Ecto neural progenitor cell (in vitro differentiated cells): Measurements from ENCODE around the gene ALPP.
A peak's percentile ranks its signal among the peaks of the same experiment; 100 is the strongest.
"Not testable (repeated sequence)": the region's sequence is repeated elsewhere in the genome, so short reads cannot be mapped to it uniquely, and the experiment has no call there.

Source experiments
- DNase-seq: peaks from one replicate; pipeline ENCODE4 v3.0.0-alpha.2; 2018; ENCODE audit warnings: low spot score

Gene ALPP

GRCh38 chr2:232381204-232382031 lies 2.9 kb downstream of the ALPP start:
- DNase-seq = not testable (repeated sequence)

DNA sequence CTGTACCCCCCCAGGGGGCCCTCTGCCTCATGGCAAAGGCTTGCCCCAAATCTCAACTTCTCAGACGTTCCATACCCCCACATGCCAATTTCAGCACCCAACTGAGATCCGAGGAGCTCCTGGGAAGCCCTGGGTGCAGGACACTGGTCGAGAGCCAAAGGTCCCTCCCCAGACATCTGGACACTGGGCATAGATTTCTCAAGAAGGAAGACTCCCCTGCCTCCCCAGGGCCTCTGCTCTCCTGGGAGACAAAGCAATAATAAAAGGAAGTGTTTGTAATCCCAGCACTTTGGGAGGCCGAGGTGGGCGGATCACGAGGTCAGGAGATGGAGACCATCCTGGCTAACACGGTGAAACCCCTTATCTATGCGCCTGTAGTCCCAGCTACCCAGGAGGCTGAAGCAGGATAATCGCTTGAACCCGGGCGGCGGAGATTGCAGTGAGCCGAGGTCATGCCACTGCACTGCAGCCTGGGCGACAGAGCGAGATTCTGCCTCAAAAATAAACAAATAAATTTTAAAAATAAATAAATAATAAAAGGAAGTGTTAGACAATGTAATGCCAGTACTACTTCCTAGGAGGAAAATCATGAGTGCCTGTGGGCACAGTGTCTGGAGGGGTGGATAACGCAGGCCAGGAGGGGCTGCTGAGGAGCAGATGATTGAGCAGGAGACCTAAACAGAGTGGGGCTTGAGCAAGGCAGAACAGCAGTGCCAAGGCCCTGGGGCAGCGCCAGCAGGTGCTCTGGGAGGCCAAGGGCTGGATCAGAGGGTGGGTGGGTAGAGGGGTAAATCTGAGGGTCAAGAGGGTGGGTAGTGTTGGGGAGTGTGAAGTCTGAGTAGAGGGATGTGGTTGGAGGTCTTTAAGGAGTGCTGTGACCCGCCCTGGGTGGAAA lies 4.0 kb downstream of the ALPP start:
- no peak for DNase-seq

GRCh38 chr2:232384466-232384865 lies 5.9 kb downstream of the ALPP start:
- DNase-seq = no peak

GRCh38 chr2:232385058-232385457 lies 6.5 kb downstream of the ALPP start:
- not testable (repeated sequence) for DNase-seq

DNA sequence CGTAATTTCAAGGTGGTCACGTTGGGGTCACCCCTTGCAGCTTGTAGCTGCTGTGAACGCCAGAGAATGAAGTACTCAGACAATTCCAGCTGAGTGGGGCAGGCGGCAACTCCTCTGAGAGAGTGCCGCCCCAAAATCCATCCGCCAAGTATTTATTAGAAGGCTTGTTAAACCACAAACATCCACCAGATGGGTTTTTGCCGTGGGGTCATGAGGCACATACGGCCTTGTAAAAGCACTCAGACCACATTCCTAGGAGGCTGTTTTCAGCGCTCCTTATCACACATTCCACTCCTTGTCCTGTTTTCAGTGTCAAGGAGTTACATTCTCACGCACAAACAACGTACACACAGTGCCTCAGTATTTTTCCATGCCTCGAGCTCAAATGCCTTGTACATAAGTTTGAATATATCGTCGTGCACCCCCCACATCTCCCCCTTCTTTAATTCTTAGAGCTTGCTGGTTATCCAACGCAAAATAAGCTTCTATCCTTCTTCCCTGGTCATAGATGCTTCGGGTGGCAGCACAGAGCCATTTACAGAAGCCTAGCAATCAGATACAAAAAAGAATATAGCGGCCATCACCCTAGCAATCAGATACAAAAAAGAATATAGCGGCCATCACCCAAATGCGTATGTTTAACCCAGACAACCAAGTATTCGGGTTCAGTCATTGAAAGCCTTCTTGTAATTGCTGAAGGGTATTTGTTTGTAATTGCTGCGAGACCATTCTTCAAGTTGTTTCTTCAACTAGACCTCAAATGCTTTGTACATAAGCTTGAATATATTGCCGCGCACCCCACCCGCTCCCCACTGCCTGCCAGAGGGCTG lies 7.3 kb downstream of the ALPP start:
- peak; percentile 48 for DNase-seq

- DNase-seq = peak; percentile 52
Measured at GRCh38 chr2:232386490-232386739, 7.9 kb downstream of the ALPP start.

GRCh38 chr2:232386740-232387450 lies 8.3 kb downstream of the ALPP start:
- no peak for DNase-seq

DNA sequence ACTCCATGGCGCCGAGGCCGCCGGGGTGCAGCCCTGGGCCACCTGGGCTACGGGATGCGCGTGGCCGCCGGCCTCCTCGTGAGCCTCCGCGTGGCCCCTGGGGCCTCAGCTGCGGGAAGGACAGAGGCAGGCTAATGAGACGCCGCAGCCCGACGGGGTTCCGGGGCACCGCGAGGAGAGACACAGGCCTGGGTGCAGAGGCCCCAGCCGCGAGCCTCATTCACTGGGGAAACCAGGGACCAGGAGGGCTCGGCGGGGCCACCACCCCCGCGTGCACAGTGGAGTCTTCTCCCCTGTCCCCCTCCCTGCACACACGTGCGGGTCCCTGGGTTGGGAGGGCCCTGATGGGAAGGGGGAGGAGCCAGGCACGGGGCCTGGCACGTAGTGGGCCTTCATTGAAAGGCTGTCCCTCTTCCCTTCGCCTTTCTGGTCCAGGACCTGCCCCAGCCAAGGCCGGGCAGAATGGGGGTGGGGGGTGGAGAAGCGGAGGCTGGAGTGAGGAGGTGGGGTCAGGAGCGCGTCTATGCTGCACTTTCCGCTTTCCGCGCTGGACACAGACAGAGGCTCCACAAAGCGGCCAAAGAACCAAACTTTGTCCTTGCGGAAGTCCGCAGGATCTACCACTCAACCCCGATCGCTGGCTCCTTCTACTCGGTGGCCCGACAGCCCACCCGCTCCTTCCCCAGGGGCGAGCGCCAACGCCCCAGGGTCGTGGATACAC lies 9.1 kb downstream of the ALPP start:
- DNase-seq = no peak

DNA sequence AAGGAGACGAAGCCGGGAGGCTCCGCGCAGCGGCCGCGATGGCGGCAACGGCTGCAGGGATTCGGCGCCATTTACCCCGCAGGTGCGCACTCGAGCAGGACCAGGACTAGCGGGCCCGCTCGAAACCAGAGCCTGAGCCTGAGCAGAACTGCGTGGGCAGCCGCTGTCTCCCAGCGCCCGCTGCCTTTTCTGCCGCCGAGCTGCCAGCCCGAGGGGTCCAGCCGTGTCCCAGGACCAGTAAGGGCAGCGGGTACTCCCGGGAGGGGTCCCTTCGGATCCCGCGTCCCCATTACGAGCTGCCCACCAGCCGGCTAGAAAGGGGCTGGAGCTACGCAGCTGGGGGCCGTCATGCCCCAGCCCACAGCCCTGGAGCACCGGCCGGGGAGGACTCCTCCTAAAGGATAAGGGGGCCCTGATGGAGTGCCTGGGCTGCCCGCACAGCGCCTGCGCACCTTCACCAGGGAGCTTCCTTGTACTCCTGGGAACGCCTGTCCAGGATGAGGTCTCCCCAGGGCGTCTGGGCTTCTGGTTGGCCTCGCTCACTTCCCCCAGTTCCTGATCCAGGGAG lies 9.9 kb downstream of the ALPP start:
- no peak for DNase-seq

DNA sequence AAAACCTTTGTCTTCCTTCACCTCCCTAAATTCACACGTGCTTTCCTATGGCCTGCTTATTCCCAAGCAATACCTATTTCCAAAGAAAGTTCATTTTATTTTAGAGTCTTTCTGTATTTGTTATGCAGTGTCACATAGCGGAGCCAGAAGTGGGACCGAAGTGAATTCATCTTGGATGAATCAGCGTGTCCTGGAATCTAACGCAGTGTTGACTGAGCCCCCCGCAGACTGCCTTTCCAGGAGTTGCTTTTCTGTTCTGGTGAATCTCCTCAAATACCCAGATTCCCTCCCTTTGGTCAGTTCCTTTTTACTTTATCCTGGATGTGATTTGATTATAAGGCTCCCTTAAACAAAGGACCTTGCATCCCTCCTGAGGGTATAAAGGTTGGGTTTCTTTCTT lies 10.8 kb downstream of the ALPP start:
- DNase-seq = no peak

DNA sequence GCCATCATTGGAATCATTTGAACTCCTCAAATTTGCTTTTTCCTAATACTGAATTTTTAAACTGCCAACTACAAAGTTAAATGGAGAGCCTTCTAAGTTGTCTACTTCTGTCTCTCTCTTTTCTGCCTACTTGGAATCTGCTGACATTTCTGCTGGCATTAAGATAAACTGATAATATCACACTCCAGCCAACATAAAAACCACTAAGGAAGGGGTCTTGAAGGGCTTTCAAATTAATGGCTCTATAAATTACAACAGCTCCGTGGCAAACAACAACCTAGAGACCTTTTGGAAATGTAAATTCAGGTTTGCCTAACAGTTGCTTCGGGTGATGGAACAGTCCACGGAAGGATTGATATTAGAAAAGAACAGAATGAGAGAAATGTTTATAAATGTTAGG lies 12.1 kb downstream of the ALPP start:
- no peak for DNase-seq

- no peak for DNase-seq
Measured at GRCh38 chr2:232393556-232393955, 15.0 kb downstream of the ALPP start.

- not testable (repeated sequence) for DNase-seq
Measured at GRCh38 chr2:232394431-232394830, 15.9 kb downstream of the ALPP start.

DNA sequence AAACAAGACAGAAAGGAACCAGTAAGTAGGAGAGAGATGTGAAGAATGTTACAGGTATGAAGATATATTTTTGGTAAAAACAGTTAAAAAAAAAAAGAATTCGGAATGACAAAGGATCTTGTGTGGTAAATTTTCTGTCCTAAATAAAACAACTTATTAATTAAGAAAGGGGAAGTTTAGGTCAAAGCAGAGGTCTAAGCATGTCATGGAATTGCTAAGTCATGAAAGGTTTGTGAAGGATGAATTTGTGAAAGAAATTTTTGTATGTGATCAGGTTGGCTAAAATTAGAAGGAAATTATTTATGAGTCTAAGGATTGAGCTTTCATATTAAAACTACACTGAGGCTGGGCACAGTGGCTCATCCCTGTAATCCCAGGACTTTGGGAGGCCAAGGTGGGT lies 17.0 kb downstream of the ALPP start:
- no peak for DNase-seq

GRCh38 chr2:232396683-232397082 lies 18.1 kb downstream of the ALPP start:
- DNase-seq = no peak

GRCh38 chr2:232398293-232399034 lies 19.9 kb downstream of the ALPP start:
- DNase-seq = no peak

DNA sequence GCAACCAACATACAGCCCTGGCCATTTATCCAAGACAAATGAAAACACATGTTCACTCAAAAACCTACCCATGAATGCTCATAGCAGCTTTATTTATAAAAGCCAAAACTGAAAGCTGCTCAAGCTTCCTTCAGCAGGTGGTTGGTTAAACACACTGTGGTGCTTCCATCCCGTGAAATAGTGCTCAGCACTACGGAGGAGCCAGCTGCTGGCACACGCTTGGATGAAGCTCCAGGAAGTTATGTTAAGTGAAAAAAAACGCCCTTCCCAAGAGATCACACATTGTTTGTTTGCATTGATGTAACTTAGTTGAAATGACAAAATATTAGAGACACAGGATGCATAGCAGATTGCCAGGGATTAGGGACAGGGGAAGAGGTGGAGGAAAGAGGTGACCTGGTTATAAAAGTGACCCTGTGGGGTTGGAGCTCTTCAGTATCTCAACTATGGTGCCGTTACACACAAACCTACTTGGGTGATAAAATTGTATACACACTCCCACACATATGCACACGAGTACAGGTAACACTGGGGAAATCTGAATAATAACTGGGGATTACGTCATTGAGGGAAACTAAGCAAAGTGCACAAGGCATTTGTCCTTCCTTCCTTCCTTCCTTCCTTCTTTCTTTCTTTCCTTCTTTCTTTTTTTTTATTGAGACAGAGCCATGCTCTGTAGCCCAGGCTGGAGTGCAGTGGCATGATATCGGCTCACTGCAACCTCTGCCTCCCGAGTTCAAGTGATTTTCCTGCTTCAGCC lies 21.9 kb downstream of the ALPP start:
- no peak for DNase-seq

- DNase-seq = no peak
Measured at GRCh38 chr2:232402518-232402917, 24.0 kb downstream of the ALPP start.

DNA sequence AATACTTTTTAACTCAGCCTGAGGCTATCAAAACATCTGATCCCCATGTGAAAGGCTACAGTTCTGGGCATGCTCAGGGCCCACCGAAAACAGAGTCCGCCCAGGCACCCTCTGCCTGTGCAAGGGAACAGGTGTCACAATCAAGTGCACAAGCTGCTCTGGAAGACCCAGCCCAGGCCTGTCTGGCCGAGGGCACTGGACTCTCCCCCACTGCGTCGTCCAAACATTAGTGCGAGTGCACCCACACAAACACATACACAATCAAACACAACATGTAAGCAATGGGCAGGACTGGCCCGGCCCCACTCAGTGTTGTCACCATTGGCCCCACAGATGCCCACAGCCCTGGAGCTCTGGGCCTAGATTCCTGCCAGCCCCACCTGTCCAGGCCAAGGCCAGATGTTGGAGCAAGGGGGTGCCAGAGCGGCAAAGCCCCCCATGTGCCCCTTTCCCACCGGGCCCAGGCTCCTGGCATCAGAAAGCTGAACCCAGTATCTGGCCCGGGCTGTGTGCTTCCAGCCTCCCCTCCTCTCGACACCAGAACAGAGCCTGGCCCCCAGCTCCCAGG lies 27.5 kb downstream of the ALPP start:
- DNase-seq = no peak
